Stomach (tissue), 9 donors: Measurements from ENCODE around the gene MCTP1. TPM values are rescaled to one million over a fixed set of nuclear protein-coding genes. Genes with fewer than 3 reads are reported as not detected.

Experiments
- DNase-seq, 2 donors: peaks; one replicate each; pipeline versions ENCODE4 v3.0.0 to v3.0.0-alpha.2; 2013 to 2019
- H3K27ac ChIP-seq, 5 donors: fragments of 200-600 bp in 4 of 5; sonication (generic) in 4 of 5; one replicate each; pipeline ENCODE4 v1.5.1; 2013 to 2019; ENCODE audit warnings: mild to moderate bottlenecking in 1 of 5, moderate library complexity in 1 of 5
- H3K27me3 ChIP-seq, 3 donors: fragments of 200-600 bp; sonication (generic); one replicate each; pipeline ENCODE4 v1.5.1; 2017 to 2019; ENCODE audit warnings: mixed run types in 1 of 3
- H3K36me3 ChIP-seq, 4 donors: fragments of 200-600 bp; sonication (generic); 1 replicate in 3 of 4; 2 replicates in 1 of 4; pipeline ENCODE4 v1.5.1; 2016 to 2019
- H3K4me1 ChIP-seq, 4 donors: fragments of 200-600 bp; sonication (generic); one replicate each; pipeline ENCODE4 v1.5.1; 2016 to 2019
- H3K4me3 ChIP-seq, 4 donors: fragments of 200-600 bp; sonication (generic) in 3 of 4; one replicate each; pipeline ENCODE4 v1.5.1; 2016 to 2019; ENCODE audit warnings: mild to moderate bottlenecking in 1 of 4
- H3K9me3 ChIP-seq, 4 donors: fragments of 200-600 bp; sonication (generic); one replicate each; pipeline ENCODE4 v1.5.1; 2016 to 2019
- CTCF ChIP-seq, 7 experiments: fragments of 450-650 bp in 4 of 7; fragments of 200-600 bp in 3 of 7; sonication (generic) in 3 of 7; IDR thresholded peaks; one replicate each; pipeline ENCODE4 v1.5.1; 2016 to 2019; ENCODE audit warnings: antibody characterized with exemption in 7 of 7, control low read depth in 2 of 7, mild to moderate bottlenecking in 1 of 7
- EP300 ChIP-seq: sonication (generic); formaldehyde crosslinking; IDR thresholded peaks from one replicate; pipeline ENCODE4 v1.6.1; 2017; ENCODE audit warnings: antibody characterized with exemption
- POLR2A ChIP-seq, 4 donors: fragments of 450-650 bp; IDR thresholded peaks; one replicate each; pipeline ENCODE4 v1.6.1; 2016; ENCODE audit warnings: antibody characterized with exemption in 4 of 4, control low read depth in 2 of 4, mild to moderate bottlenecking in 1 of 4, moderate library complexity in 1 of 4
- POLR2AphosphoS5 ChIP-seq, 3 donors: sonication (generic); formaldehyde crosslinking; IDR thresholded peaks; one replicate each; pipeline ENCODE4 v1.6.1; 2016; ENCODE audit warnings: antibody characterized with exemption in 3 of 3
- WGBS, 5 donors: extraction: QIAGEN DNeasy Blood & Tissue Kit in 3 of 5; methylation state at CpG; one replicate each; pipeline versions ENCODE4 v1.1.5 to v1.1.7; 2013 to 2018; 5-methylcytosine and 5-hydroxymethylcytosine counted together
- intact Hi-C: fragments of 100-400 bp; cut with DNase I; formaldehyde crosslinking; loops from one replicate; pipeline ENCODE4 v1.15.1; 2023; ENCODE audit warnings: low total_unique reads
- polyA plus RNA-seq, 3 donors: library from polyadenylated mRNA; stranded (reverse); fragments of 200-250 nt; gene quantifications; one replicate each; pipeline ENCODE4 v1.2.3, GENCODE V29; 2013
- total RNA-seq, 5 donors: library from RNA; depleted of rRNA; stranded (reverse); fragments of >200 nt; gene quantifications; one replicate each; pipeline versions ENCODE4 v1.1.0 to v1.2.3, GENCODE V29; 2014 to 2016
- donor health status: healthy with polysubstance abuse.
- donor health status: Bipolar disorder and iron deficiency.
- donor health status: healthy.

MCTP1 gene
- total and polyA plus RNA-seq, 8 donors = 1.4 to 47.9 (median 11.3) TPM

- WGBS, 5 donors = 32 to 51% (median 48%) methylated on average over 3 of the region's 3 CpGs
- H3K27me3 ChIP-seq = no peaks in the 10 kb centered on the region
Observed at GRCh38 chr5:95027775-95028174, 257.1 kb downstream of the MCTP1 start.

GRCh38 chr5:95027151-95027721 is 257.7 kb downstream of the MCTP1 start:
- Histone ChIP-seq H3K9me3 (peaks cover 0 to 4% (median 0%) of the 10 kb centered on the region in 4 donors), H3K4me1 (peaks cover 0 to 21% (median 0%) of the 10 kb centered on the region in 4 donors), H3K36me3 (no peaks in the 10 kb centered on the region), H3K27me3 (no peaks in the 10 kb centered on the region), H3K4me3 (no peak overlapping the region), H3K27ac (no peak overlapping the region)
- no peak for TF ChIP-seq CTCF (IDR thresholded peaks at IDR 0.05)
- no peak for TF ChIP-seq POLR2AphosphoS5 (IDR thresholded peaks at IDR 0.05)
- no peak for TF ChIP-seq POLR2A (IDR thresholded peaks at IDR 0.05)
- WGBS, 5 donors = 66 to 80% (median 75%) methylated on average over 5 of the region's 5 CpGs
- DNase-seq = peak in 1 of 2 donors; percentile 22
- intact Hi-C loops = no loop called here

More at GRCh38 chr5:95027775-95028174, 257.1 kb downstream of the MCTP1 start:
- intact Hi-C loops = no loop called here
- Histone ChIP-seq H3K4me1 (peaks cover 0 to 21% (median 0%) of the 10 kb centered on the region in 4 donors), H3K4me3 (no peak overlapping the region), H3K9me3 (peaks cover 0 to 4% (median 0%) of the 10 kb centered on the region in 4 donors), H3K36me3 (no peaks in the 10 kb centered on the region), H3K27ac (no peak overlapping the region)
- no peak for TF ChIP-seq CTCF (IDR thresholded peaks at IDR 0.05)
- no peak for DNase-seq

GRCh38 chr5:95026718-95027117 is 258.2 kb downstream of the MCTP1 start:
- 87 to 93% (median 89%) methylated on average over 2 of the region's 2 CpGs for WGBS, 5 donors
- no peaks in the 10 kb centered on the region for H3K27me3 ChIP-seq
- intact Hi-C loops = no loop called here
- DNase-seq = no peak
- H3K36me3 ChIP-seq = no peaks in the 10 kb centered on the region
- no peak overlapping the region for H3K4me3 ChIP-seq
- H3K9me3 ChIP-seq = peaks cover 0 to under 1% (median 0%) of the 10 kb centered on the region in 4 donors
- no peak for TF ChIP-seq POLR2A (IDR thresholded peaks at IDR 0.05)
- no peak overlapping the region for H3K27ac ChIP-seq
- peaks cover 0 to 21% (median 0%) of the 10 kb centered on the region in 4 donors for H3K4me1 ChIP-seq

- DNase-seq = no peak
- Histone ChIP-seq H3K4me3 (no peak overlapping the region), H3K36me3 (no peaks in the 10 kb centered on the region), H3K27ac (no peak overlapping the region), H3K9me3 (no peaks in the 10 kb centered on the region), H3K27me3 (no peaks in the 10 kb centered on the region), H3K4me1 (peaks cover 0 to 12% (median 0%) of the 10 kb centered on the region in 4 donors)
- 67 to 87% (median 76%) methylated on average over 5 of the region's 5 CpGs for WGBS, 5 donors
- no peak for TF ChIP-seq CTCF (IDR thresholded peaks at IDR 0.05)
- TF ChIP-seq EP300 = no peak
- TF ChIP-seq POLR2A (IDR thresholded peaks at IDR 0.05) = no peak
- TF ChIP-seq POLR2AphosphoS5 (IDR thresholded peaks at IDR 0.05) = no peak
- intact Hi-C loops = no loop called here
Observed at GRCh38 chr5:95022967-95023695, 261.8 kb downstream of the MCTP1 start.

GRCh38 chr5:95020345-95020744 is 264.5 kb downstream of the MCTP1 start:
- H3K4me1 ChIP-seq = no peaks in the 10 kb centered on the region
- H3K27ac ChIP-seq = no peak overlapping the region
- intact Hi-C loops = no loop called here
- TF ChIP-seq CTCF (IDR thresholded peaks at IDR 0.05) = no peak
- no peak for TF ChIP-seq EP300
- no peak for TF ChIP-seq POLR2AphosphoS5 (IDR thresholded peaks at IDR 0.05)
- TF ChIP-seq POLR2A (IDR thresholded peaks at IDR 0.05) = no peak
- no peaks in the 10 kb centered on the region for H3K27me3 ChIP-seq
- H3K9me3 ChIP-seq = no peaks in the 10 kb centered on the region
- 0 to 68% (median 9%) methylated on average over 1 of the region's 1 CpG for WGBS, 5 donors
- H3K4me3 ChIP-seq = no peak overlapping the region
- DNase-seq = no peak
- peaks cover 0 to 6% (median 3%) of the 10 kb centered on the region in 4 donors for H3K36me3 ChIP-seq
